IMR-90 (cell line): ENCODE measurements around the gene CMIP. TPM values are rescaled to one million over a fixed set of nuclear protein-coding genes. Genes with fewer than 3 reads are reported as not detected.

Source experiments
- ATAC-seq: fragments of 200-7000 bp; cut with Tn5 transposase; 2 replicates; pipeline ENCODE4 v1.9.1; 2020; ENCODE audit warnings: low read depth, mild to moderate bottlenecking, moderate library complexity
- BruUV-seq: library from RNA; stranded (reverse); fragments of 400-500 nt; replicated peaks from 2 replicates; lab custom pipeline; 2021; lab: Mats Ljungman, UMichigan
- CTCF ChIA-PET: fragments of 300-600 bp; formaldehyde crosslinking; extraction: SDS; loops from one replicate; lab custom pipeline; 2021; ENCODE audit warnings: antibody characterized with exemption; lab: Yijun Ruan, JAX
- POLR2A ChIA-PET: fragments of 300-600 bp; sonication (Branson Sonifier 250); formaldehyde crosslinking; loops from one replicate; lab custom pipeline; 2022; ENCODE audit warnings: antibody characterized with exemption; ENCODE audit not compliant: unreplicated experiment; lab: Charles Lee
- DNase-seq: peaks from one replicate; pipeline ENCODE4 v3.0.0; 2013
- H2AFZ ChIP-seq: replicated peaks from 2 replicates; pipeline ENCODE3; 2013; ENCODE audit warnings: low read length, mild to moderate bottlenecking; ENCODE audit not compliant: poor library complexity
- H2AK5ac ChIP-seq: 2 replicates; pipeline ENCODE4 v1.6.1; 2013; ENCODE audit warnings: low read depth, low read length, inconsistent platforms
- H2AK9ac ChIP-seq: replicated peaks from 2 replicates; pipeline ENCODE3; 2013; ENCODE audit warnings: mild to moderate bottlenecking, low read depth, low read length, moderate library complexity; ENCODE audit not compliant: poor library complexity
- H2BK120ac ChIP-seq: 2 replicates; pipeline ENCODE4 v1.6.1; 2013; ENCODE audit warnings: low read depth, low read length, inconsistent platforms
- H2BK15ac ChIP-seq: 3 replicates; pipeline ENCODE4 v1.6.1; 2013; ENCODE audit warnings: low read depth, low read length, inconsistent platforms
- H2BK20ac ChIP-seq: 2 replicates; pipeline ENCODE4 v1.6.1; 2013; ENCODE audit warnings: low read depth, mild to moderate bottlenecking, inconsistent platforms, low read length, moderate library complexity
- H2BK5ac ChIP-seq: 2 replicates; pipeline ENCODE4 v1.6.1; 2013; ENCODE audit warnings: mild to moderate bottlenecking, low read depth, low read length, inconsistent platforms; ENCODE audit not compliant: poor library complexity, severe bottlenecking
- H3K14ac ChIP-seq: replicated peaks from 2 replicates; pipeline ENCODE4 v1.6.1; 2013; ENCODE audit warnings: low read depth, low read length, inconsistent platforms
- H3K18ac ChIP-seq: 2 replicates; pipeline ENCODE4 v1.6.1; 2013; ENCODE audit warnings: low read depth, low read length, control low read depth
- H3K23ac ChIP-seq: 2 replicates; pipeline ENCODE4 v1.6.1; 2013; ENCODE audit warnings: low read depth, low read length, inconsistent platforms
- H3K27ac ChIP-seq: 2 replicates; pipeline ENCODE4 v1.5.1; 2013; ENCODE audit warnings: mild to moderate bottlenecking, control low read depth, low read length; ENCODE audit not compliant: insufficient read depth
- H3K27me3 ChIP-seq: 2 replicates; pipeline ENCODE4 v1.6.1; 2013; ENCODE audit warnings: low read length; ENCODE audit not compliant: control insufficient read depth, insufficient read depth
- H3K36me3 ChIP-seq: 2 replicates; pipeline ENCODE4 v1.6.1; 2013; ENCODE audit warnings: low read length, mixed read lengths; ENCODE audit not compliant: control insufficient read depth, insufficient read depth
- H3K4ac ChIP-seq: 2 replicates; pipeline ENCODE4 v1.6.1; 2013; ENCODE audit warnings: low read depth, low read length, inconsistent platforms
- H3K4me1 ChIP-seq: 2 replicates; pipeline ENCODE4 v1.6.1; 2013; ENCODE audit warnings: low read length, mixed read lengths; ENCODE audit not compliant: control insufficient read depth, insufficient read depth
- H3K4me2 ChIP-seq: 2 replicates; pipeline ENCODE4 v1.6.1; 2013; ENCODE audit warnings: low read depth, mild to moderate bottlenecking, control low read depth, low read length, moderate library complexity
- H3K4me3 ChIP-seq: 2 replicates; pipeline ENCODE4 v1.5.1; 2013; ENCODE audit warnings: low read depth, mild to moderate bottlenecking, control low read depth, low read length, moderate library complexity; ENCODE audit not compliant: insufficient read depth
- H3K56ac ChIP-seq: 2 replicates; pipeline ENCODE4 v1.6.1; 2013; ENCODE audit warnings: low read length, inconsistent platforms; ENCODE audit not compliant: insufficient read depth; ENCODE audit errors: extremely low read depth
- H3K79me1 ChIP-seq, 2 experiments: 2 replicates each; pipeline ENCODE4 v1.6.1; 2013; ENCODE audit warnings: low read length in 2 of 2, inconsistent platforms in 1 of 2, low read depth in 1 of 2
- H3K9ac ChIP-seq: 2 replicates; pipeline ENCODE4 v1.6.1; 2013; ENCODE audit warnings: low read depth, low read length, control low read depth
- H3K9me1 ChIP-seq: 2 replicates; pipeline ENCODE4 v1.6.1; 2013; ENCODE audit warnings: low read length, inconsistent platforms; ENCODE audit not compliant: insufficient read depth
- H3K9me3 ChIP-seq: 2 replicates; pipeline ENCODE4 v1.6.1; 2013; ENCODE audit warnings: low read length; ENCODE audit not compliant: control insufficient read depth, insufficient read depth
- H4K20me1 ChIP-seq: 2 replicates; pipeline ENCODE4 v1.6.1; 2013; ENCODE audit warnings: low read length, inconsistent platforms; ENCODE audit not compliant: insufficient read depth
- H4K5ac ChIP-seq: 2 replicates; pipeline ENCODE4 v1.6.1; 2013; ENCODE audit warnings: mild to moderate bottlenecking, low read depth, low read length, control low read depth
- H4K8ac ChIP-seq, 2 experiments: 2 replicates each; pipeline ENCODE4 v1.6.1; 2013; ENCODE audit warnings: low read depth in 2 of 2, low read length in 2 of 2, control low read depth in 1 of 2, inconsistent platforms in 1 of 2
- H4K91ac ChIP-seq: 2 replicates; pipeline ENCODE4 v1.6.1; 2013; ENCODE audit warnings: low read depth, low read length, inconsistent platforms; ENCODE audit not compliant: insufficient read depth
- BHLHE40 ChIP-seq: fragments of 150-350 bp; IDR thresholded peaks from 2 replicates; pipeline ENCODE4 v1.6.1; 2016; ENCODE audit warnings: mild to moderate bottlenecking, low read depth, low read length
- CEBPB ChIP-seq: IDR thresholded peaks from 2 replicates; pipeline ENCODE4 v1.6.1; 2012; ENCODE audit warnings: low read depth, low read length, improper control_type of control experiment
- CHD1 ChIP-seq: IDR thresholded peaks from 2 replicates; pipeline ENCODE4 v1.6.1; 2012; ENCODE audit warnings: low read depth, low read length, improper control_type of control experiment
- FOS ChIP-seq: fragments of 150-350 bp; IDR thresholded peaks from 2 replicates; pipeline ENCODE4 v1.6.1; 2016; ENCODE audit warnings: low read depth, low read length
- MAFK ChIP-seq: IDR thresholded peaks from 2 replicates; pipeline ENCODE4 v1.6.1; 2012; ENCODE audit warnings: low read depth, low read length, improper control_type of control experiment
- MXI1 ChIP-seq: IDR thresholded peaks from 2 replicates; pipeline ENCODE4 v1.6.1; 2012; ENCODE audit warnings: low read depth, mild to moderate bottlenecking, low read length, moderate library complexity, borderline replicate concordance
- NFE2L2 ChIP-seq: fragments of 150-350 bp; IDR thresholded peaks from 2 replicates; pipeline ENCODE4 v1.6.1; 2016; ENCODE audit warnings: low read depth, mild to moderate bottlenecking, low read length
- POLR2A ChIP-seq: IDR thresholded peaks from 2 replicates; pipeline ENCODE4 v1.6.1; 2012; ENCODE audit warnings: mild to moderate bottlenecking, low read depth, low read length
- RAD21 ChIP-seq: IDR thresholded peaks from 2 replicates; pipeline ENCODE4 v1.6.1; 2012; ENCODE audit warnings: low read length, improper control_type of control experiment
- RCOR1 ChIP-seq: IDR thresholded peaks from 2 replicates; pipeline ENCODE4 v1.6.1; 2012; ENCODE audit warnings: mild to moderate bottlenecking, low read length, improper control_type of control experiment; ENCODE audit not compliant: insufficient replicate concordance
- SMC3 ChIP-seq: fragments of 150-350 bp; IDR thresholded peaks from 2 replicates; pipeline ENCODE4 v1.6.1; 2016; ENCODE audit warnings: low read depth, mild to moderate bottlenecking, antibody characterized with exemption, low read length, moderate library complexity
- WGBS, 2 experiments: methylation state at CpG; one replicate each; pipeline versions ENCODE4 v1.1.5 to v1.1.7; 2013; ENCODE audit warnings: missing lambda C conversion rate in 2 of 2; ENCODE audit not compliant: insufficient read length in 1 of 2; ENCODE audit errors: extremely low coverage in 2 of 2; 5-methylcytosine and 5-hydroxymethylcytosine counted together
- dilution Hi-C: fragments of 300-500 bp; cut with HindIII; formaldehyde crosslinking; loops from one replicate; pipeline ENCODE4 v1.14.3; 2018; ENCODE audit warnings: low sequenced_read_pairs; ENCODE audit not compliant: unreplicated experiment
- in situ Hi-C: fragments of 300-500 bp; cut with MboI; formaldehyde crosslinking; loops from 3 replicates; pipeline ENCODE4 v1.14.3; 2019; ENCODE audit warnings: low sequenced_read_pairs, inconsistent platforms, mixed read lengths
- intact Hi-C: fragments of 100-400 bp; cut with micrococcal nuclease; formaldehyde crosslinking; loops from 2 replicates; pipeline ENCODE4 v1.10.0; 2022
- polyA plus RNA-seq, 3 experiments: library from polyadenylated mRNA; depleted of rRNA; stranded (reverse); fragments of >200 nt; gene quantifications; 2 replicates each; pipeline ENCODE4 v1.2.3, GENCODE V29; 2012; ENCODE audit warnings: low replicate concordance in 1 of 3
- total RNA-seq: library from RNA; depleted of rRNA; stranded (reverse); fragments of >200 nt; gene quantifications from 2 replicates; pipeline ENCODE4 v1.2.3, GENCODE V29; 2012
- TF ChIP-seq, protein P1 (sequence below): fragments of 150-350 bp; IDR thresholded peaks from 2 replicates; pipeline ENCODE4 v1.6.1; 2017; ENCODE audit warnings: mild to moderate bottlenecking, antibody characterized with exemption, low read length, low read depth
- TF ChIP-seq, protein P2 (sequence below): conservative IDR thresholded peaks from 2 replicates; pipeline ENCODE4 v1.5.1; 2012; ENCODE audit warnings: mild to moderate bottlenecking, low read depth, low read length, improper control_type of control experiment
- TF ChIP-seq, protein P3 (sequence below): fragments of 150-350 bp; IDR thresholded peaks from 2 replicates; pipeline ENCODE4 v1.6.1; 2016; ENCODE audit warnings: low read depth, mild to moderate bottlenecking, low read length, moderate library complexity, borderline replicate concordance

Gene CMIP
- total and polyA plus RNA-seq, 2 of the 4 experiments (the other 2 are of a cell fraction), result 3.2 to 11.6 TPM

DNA sequence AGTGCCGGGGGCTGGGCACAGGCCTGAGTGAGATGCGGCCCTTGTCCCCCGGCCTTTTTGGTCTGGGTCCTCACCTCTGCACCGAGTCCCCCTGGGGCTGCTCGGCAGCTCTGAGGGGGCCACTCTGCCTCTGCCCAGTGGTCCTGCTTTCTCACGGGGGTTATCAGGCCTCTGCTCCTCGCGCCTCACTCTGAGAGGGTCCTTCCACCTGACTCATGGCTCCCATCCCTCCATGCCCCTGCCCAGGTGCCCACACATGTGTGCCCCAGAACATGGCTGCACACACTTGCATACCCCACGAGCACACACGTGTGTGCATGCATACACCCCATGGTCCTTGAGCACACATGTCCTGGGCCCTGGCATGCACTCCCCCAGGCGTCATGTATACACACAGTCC is 53.7 kb downstream of the CMIP start:
- Histone ChIP-seq H3K36me3 (peaks cover 3% of the 10 kb centered on the region; the same call in 1 of the 2 replicates), H3K4me2 (no peak overlapping the region), H3K9ac (no peak overlapping the region), H3K27ac (no peak overlapping the region), H3K9me3 (no peaks in the 10 kb centered on the region), H3K4me3 (no peak overlapping the region), H3K14ac (no peak overlapping the region), H3K4me1 (peaks cover 16% of the 10 kb centered on the region), H2BK20ac (no peak overlapping the region), H2AK5ac (no peak overlapping the region), H2AFZ (no peak overlapping the region), H3K18ac (no peak overlapping the region), H3K23ac (no peak overlapping the region), H4K8ac (no peak overlapping the region), H2BK5ac (no peak overlapping the region), H2BK15ac (no peak overlapping the region), H4K20me1 (peaks cover 50% of the 10 kb centered on the region), H3K79me1 (peaks cover 42 to 83% of the 10 kb centered on the region in 2 experiments), H2AK9ac (no peak overlapping the region), H3K27me3 (no peaks in the 10 kb centered on the region), H4K91ac (no peak overlapping the region), H4K5ac (no peak overlapping the region), H3K4ac (no peak overlapping the region), H3K9me1 (peaks cover 17% of the 10 kb centered on the region), H3K56ac (no peak overlapping the region), H2BK120ac (no peak overlapping the region)
- dilution Hi-C loops, result no loop called here
- no peak for ATAC-seq
- POLR2A ChIA-PET, result no interaction called here
- intact Hi-C loops, result no loop called here
- CTCF ChIA-PET, result interaction anchor here (0.5 kb wide), 1 partner anchor 21 kb away, joined by 3 read pairs; no protein-coding TSS in a partner anchor
- no peak for DNase-seq
- no peak for TF ChIP-seq RCOR1
- TF ChIP-seq, protein P1, sequence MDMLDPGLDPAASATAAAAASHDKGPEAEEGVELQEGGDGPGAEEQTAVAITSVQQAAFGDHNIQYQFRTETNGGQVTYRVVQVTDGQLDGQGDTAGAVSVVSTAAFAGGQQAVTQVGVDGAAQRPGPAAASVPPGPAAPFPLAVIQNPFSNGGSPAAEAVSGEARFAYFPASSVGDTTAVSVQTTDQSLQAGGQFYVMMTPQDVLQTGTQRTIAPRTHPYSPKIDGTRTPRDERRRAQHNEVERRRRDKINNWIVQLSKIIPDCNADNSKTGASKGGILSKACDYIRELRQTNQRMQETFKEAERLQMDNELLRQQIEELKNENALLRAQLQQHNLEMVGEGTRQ, result no peak
- TF ChIP-seq BHLHE40, result no peak
- no peak for TF ChIP-seq SMC3
- TF ChIP-seq, protein P2, sequence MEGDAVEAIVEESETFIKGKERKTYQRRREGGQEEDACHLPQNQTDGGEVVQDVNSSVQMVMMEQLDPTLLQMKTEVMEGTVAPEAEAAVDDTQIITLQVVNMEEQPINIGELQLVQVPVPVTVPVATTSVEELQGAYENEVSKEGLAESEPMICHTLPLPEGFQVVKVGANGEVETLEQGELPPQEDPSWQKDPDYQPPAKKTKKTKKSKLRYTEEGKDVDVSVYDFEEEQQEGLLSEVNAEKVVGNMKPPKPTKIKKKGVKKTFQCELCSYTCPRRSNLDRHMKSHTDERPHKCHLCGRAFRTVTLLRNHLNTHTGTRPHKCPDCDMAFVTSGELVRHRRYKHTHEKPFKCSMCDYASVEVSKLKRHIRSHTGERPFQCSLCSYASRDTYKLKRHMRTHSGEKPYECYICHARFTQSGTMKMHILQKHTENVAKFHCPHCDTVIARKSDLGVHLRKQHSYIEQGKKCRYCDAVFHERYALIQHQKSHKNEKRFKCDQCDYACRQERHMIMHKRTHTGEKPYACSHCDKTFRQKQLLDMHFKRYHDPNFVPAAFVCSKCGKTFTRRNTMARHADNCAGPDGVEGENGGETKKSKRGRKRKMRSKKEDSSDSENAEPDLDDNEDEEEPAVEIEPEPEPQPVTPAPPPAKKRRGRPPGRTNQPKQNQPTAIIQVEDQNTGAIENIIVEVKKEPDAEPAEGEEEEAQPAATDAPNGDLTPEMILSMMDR, result no peak
- TF ChIP-seq MAFK, result no peak
- TF ChIP-seq NFE2L2, result no peak
- no peak for TF ChIP-seq RAD21
- TF ChIP-seq FOS, result no peak
- no peak for TF ChIP-seq POLR2A
- TF ChIP-seq CEBPB, result no peak
- TF ChIP-seq, protein P3, sequence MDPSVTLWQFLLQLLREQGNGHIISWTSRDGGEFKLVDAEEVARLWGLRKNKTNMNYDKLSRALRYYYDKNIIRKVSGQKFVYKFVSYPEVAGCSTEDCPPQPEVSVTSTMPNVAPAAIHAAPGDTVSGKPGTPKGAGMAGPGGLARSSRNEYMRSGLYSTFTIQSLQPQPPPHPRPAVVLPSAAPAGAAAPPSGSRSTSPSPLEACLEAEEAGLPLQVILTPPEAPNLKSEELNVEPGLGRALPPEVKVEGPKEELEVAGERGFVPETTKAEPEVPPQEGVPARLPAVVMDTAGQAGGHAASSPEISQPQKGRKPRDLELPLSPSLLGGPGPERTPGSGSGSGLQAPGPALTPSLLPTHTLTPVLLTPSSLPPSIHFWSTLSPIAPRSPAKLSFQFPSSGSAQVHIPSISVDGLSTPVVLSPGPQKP, result no peak
- no peak for TF ChIP-seq CHD1
- no peak for TF ChIP-seq MXI1
- in situ Hi-C loops, result no loop called here
- WGBS, 2 experiments, result 87% methylated on average over 7 of the region's 11 CpGs; no CpG with 5 or more reads in 1 of the 2 experiments
- no TSS peak for BruUV-seq
